NT2/D1 (cell line): ENCODE results near the gene KRTAP5-9.
"Not testable (repeated sequence)": the region's sequence is repeated elsewhere in the genome, so short reads cannot be mapped to it uniquely, and the experiment has no call there.

ENCODE experiments used
- SUZ12 ChIP-seq: IDR thresholded peaks from 2 replicates; pipeline ENCODE4 v1.6.1; 2011; ENCODE audit not compliant: insufficient read length, insufficient read depth; ENCODE audit errors: extremely low read depth
- YY1 ChIP-seq: IDR thresholded peaks from 2 replicates; pipeline ENCODE4 v1.6.1; 2011; ENCODE audit not compliant: insufficient read length, insufficient read depth

DNA sequence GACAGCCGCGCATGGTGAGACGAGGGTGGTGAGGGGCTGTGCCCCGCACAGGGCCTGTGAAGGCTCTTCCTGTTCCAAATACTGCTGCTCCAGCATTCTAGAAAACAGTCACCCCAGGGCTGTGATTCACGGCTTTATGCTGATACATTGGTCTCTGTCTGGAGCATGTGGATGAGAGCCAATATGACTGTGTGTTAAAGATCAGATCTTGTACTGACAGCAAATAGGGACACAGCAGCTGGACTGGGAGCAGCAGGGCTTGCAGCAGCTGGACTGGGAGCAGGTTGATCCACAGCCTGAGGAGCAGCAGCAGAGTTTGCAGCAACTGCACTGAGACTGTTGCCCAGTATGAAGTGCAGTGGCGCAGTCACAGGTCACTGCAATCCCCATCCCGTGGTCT is 31.3 kb downstream of the KRTAP5-9 start:
- not testable (repeated sequence) for TF ChIP-seq YY1, SUZ12
